Measurements from ENCODE around the gene ERC2. TPM values are rescaled to one million over a fixed set of nuclear protein-coding genes. Genes with fewer than 3 reads are reported as not detected.

The ERC2 gene
- total and polyA plus RNA-seq, 7 experiments from 2014 or later = not detected

GRCh38 chr3:55884491-55885285 lies 583.6 kb downstream of the ERC2 start:
- no peak for DNase-seq
- H3K27me3 ChIP-seq (ENCODE audit: control insufficient read depth in 2 of 2, insufficient read depth in 2 of 2, low read length in 2 of 2) = no peaks in the 10 kb centered on the region
- POLR2A ChIA-PET = no interaction called here
- no peaks in the 10 kb centered on the region for H3K36me3 ChIP-seq (ENCODE audit: control insufficient read depth in 2 of 3, insufficient read depth in 3 of 3, low read length in 3 of 3)
- intact Hi-C loops (cut with micrococcal nuclease) = no loop called here
- no peaks in the 10 kb centered on the region for H3K4me1 ChIP-seq (ENCODE audit: control insufficient read depth in 2 of 2, insufficient read depth in 2 of 2, low read length in 2 of 2)
- H3K4me3 ChIP-seq (ENCODE audit: low read length) = no peak overlapping the region
- H3K27ac Mint-ChIP-seq = no peak overlapping the region
- peaks cover 0 to 9% (median 0%) of the 10 kb centered on the region in 5 donors for H3K27me3 Mint-ChIP-seq
- CTCF ChIA-PET = no interaction called here
- H3K36me3 Mint-ChIP-seq = no peaks in the 10 kb centered on the region
- no peak overlapping the region for H3K4me3 Mint-ChIP-seq
- ATAC-seq = no peak
- peaks cover 0 to 3% (median 0%) of the 10 kb centered on the region in 11 donors for H3K9me3 Mint-ChIP-seq
- H3K4me1 Mint-ChIP-seq = no peaks in the 10 kb centered on the region
- no peak overlapping the region for H3K27ac ChIP-seq (ENCODE audit: low read depth, low read length)
- no peaks in the 10 kb centered on the region for H3K9me3 ChIP-seq (ENCODE audit: control insufficient read depth in 2 of 3, low read length in 3 of 3)

DNA sequence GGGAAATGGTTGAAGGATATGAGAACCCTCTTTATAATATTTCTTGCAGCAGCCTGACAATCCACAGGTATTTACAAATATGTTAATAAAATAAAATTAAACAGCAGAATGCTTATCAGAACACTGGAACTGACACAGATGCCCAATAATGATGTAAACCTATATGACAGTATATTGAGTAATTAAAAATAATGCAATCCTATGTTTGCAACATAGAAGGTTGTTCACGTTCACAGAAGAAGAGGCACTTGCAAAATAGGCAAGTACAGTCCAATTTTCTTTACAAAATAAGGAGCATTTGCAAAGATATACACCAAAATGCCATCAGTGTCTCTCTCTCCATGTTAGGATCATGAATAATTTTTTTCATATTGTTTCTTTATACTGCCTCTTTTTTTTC lies 584.2 kb downstream of the ERC2 start:
- ChIA-PET CTCF (no interaction called here), POLR2A (no interaction called here)
- no peaks in the 10 kb centered on the region for H3K4me1 Mint-ChIP-seq
- ATAC-seq = no peak
- intact Hi-C loops (cut with micrococcal nuclease) = no loop called here
- no peaks in the 10 kb centered on the region for H3K4me1 ChIP-seq (ENCODE audit: control insufficient read depth in 2 of 2, insufficient read depth in 2 of 2, low read length in 2 of 2)
- H3K9me3 ChIP-seq (ENCODE audit: control insufficient read depth in 2 of 3, low read length in 3 of 3) = no peaks in the 10 kb centered on the region
- no peak overlapping the region for H3K27ac Mint-ChIP-seq
- H3K4me3 Mint-ChIP-seq = no peak overlapping the region
- H3K4me3 ChIP-seq (ENCODE audit: low read length) = no peak overlapping the region
- H3K9me3 Mint-ChIP-seq = peaks cover 0 to 3% (median 0%) of the 10 kb centered on the region in 11 donors
- H3K27me3 ChIP-seq (ENCODE audit: control insufficient read depth in 2 of 2, insufficient read depth in 2 of 2, low read length in 2 of 2) = no peaks in the 10 kb centered on the region
- H3K36me3 ChIP-seq (ENCODE audit: control insufficient read depth in 2 of 3, insufficient read depth in 3 of 3, low read length in 3 of 3) = no peaks in the 10 kb centered on the region
- no peaks in the 10 kb centered on the region for H3K36me3 Mint-ChIP-seq
- no peak for DNase-seq
- H3K27ac ChIP-seq (ENCODE audit: low read depth, low read length) = no peak overlapping the region
- peaks cover 0 to 9% (median 0%) of the 10 kb centered on the region in 5 donors for H3K27me3 Mint-ChIP-seq

DNA sequence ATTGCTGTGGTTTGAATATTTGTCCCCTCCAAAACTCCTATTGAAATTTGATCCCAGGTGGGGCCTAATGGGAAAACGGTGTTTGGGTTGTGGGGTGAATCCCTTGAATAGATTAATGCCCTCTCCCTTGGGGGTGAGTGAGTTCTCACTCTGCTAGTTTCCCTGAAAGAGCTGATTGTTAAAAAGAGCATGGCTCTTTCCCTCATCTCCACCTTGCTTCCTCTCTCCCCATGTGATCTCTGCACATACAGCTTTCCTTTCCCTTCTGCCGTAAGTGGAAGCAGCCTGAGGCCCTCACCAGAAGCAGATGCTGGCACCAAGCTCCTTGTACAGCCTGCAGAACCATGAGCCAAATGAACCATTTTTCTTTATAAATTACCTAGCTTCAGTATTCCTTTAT lies 586.3 kb downstream of the ERC2 start:
- H3K9me3 ChIP-seq (ENCODE audit: control insufficient read depth in 2 of 3, low read length in 3 of 3) = no peaks in the 10 kb centered on the region
- H3K4me1 ChIP-seq (ENCODE audit: control insufficient read depth in 2 of 2, insufficient read depth in 2 of 2, low read length in 2 of 2) = no peaks in the 10 kb centered on the region
- ChIA-PET POLR2A (no interaction called here), CTCF (no interaction called here)
- intact Hi-C loops (cut with micrococcal nuclease) = no loop called here
- H3K27me3 ChIP-seq (ENCODE audit: control insufficient read depth in 2 of 2, insufficient read depth in 2 of 2, low read length in 2 of 2) = no peaks in the 10 kb centered on the region
- no peak overlapping the region for H3K27ac ChIP-seq (ENCODE audit: low read depth, low read length)
- Mint-ChIP-seq H3K27ac (no peak overlapping the region), H3K27me3 (peaks cover 0 to 5% (median 0%) of the 10 kb centered on the region in 5 donors), H3K9me3 (peaks cover 0 to 3% (median 0%) of the 10 kb centered on the region in 11 donors), H3K4me1 (no peaks in the 10 kb centered on the region), H3K36me3 (no peaks in the 10 kb centered on the region), H3K4me3 (no peak overlapping the region)
- no peak for DNase-seq
- ATAC-seq = no peak
- H3K36me3 ChIP-seq (ENCODE audit: control insufficient read depth in 2 of 3, insufficient read depth in 3 of 3, low read length in 3 of 3) = no peaks in the 10 kb centered on the region
- no peak overlapping the region for H3K4me3 ChIP-seq (ENCODE audit: low read length)

GRCh38 chr3:55880357-55880756 lies 587.9 kb downstream of the ERC2 start:
- Mint-ChIP-seq H3K4me1 (no peaks in the 10 kb centered on the region), H3K4me3 (no peak overlapping the region), H3K27ac (no peak overlapping the region), H3K27me3 (peaks cover 0 to 5% (median 0%) of the 10 kb centered on the region in 5 donors), H3K36me3 (no peaks in the 10 kb centered on the region), H3K9me3 (peaks cover 0 to 4% (median 0%) of the 10 kb centered on the region in 11 donors)
- ChIA-PET CTCF (no interaction called here), POLR2A (no interaction called here)
- Histone ChIP-seq H3K4me1 (ENCODE audit: control insufficient read depth in 2 of 2, insufficient read depth in 2 of 2, low read length in 2 of 2) (no peaks in the 10 kb centered on the region), H3K4me3 (ENCODE audit: low read length) (no peak overlapping the region), H3K9me3 (ENCODE audit: control insufficient read depth in 2 of 3, low read length in 3 of 3) (no peaks in the 10 kb centered on the region), H3K36me3 (ENCODE audit: control insufficient read depth in 2 of 3, insufficient read depth in 3 of 3, low read length in 3 of 3) (no peaks in the 10 kb centered on the region), H3K27me3 (ENCODE audit: control insufficient read depth in 2 of 2, insufficient read depth in 2 of 2, low read length in 2 of 2) (no peaks in the 10 kb centered on the region), H3K27ac (ENCODE audit: low read depth, low read length) (no peak overlapping the region)
- intact Hi-C loops (cut with micrococcal nuclease) = no loop called here
- no peak for ATAC-seq
- DNase-seq = no peak

DNA sequence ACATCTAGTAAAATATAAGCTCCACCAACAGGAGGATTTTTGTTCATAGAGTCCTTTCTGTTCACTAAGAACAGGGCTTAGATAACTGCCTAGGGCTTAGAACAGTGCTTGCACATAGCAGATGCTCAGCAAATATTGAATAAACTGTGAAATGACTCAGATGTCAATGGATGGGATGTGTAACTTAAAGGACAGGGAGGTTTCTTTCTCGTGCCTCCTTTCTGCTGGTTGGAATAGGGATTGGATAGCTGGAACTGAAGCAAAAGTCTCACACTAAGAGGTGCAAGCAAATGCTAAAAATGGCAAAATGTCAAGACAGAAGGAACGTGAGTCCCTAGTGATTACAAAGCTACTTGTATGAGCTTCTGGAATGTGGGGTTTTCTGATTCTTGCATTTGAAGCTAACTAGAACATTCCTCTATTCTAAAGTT lies 588.4 kb downstream of the ERC2 start:
- intact Hi-C loops (cut with micrococcal nuclease) = no loop called here
- Mint-ChIP-seq H3K9me3 (peaks cover 0 to 4% (median 0%) of the 10 kb centered on the region in 11 donors), H3K36me3 (no peaks in the 10 kb centered on the region), H3K27me3 (peaks cover 0 to 5% (median 0%) of the 10 kb centered on the region in 5 donors), H3K27ac (no peak overlapping the region), H3K4me1 (no peaks in the 10 kb centered on the region), H3K4me3 (no peak overlapping the region)
- H3K27me3 ChIP-seq (ENCODE audit: control insufficient read depth in 2 of 2, insufficient read depth in 2 of 2, low read length in 2 of 2) = no peaks in the 10 kb centered on the region
- POLR2A ChIA-PET = no interaction called here
- no peak for ATAC-seq
- H3K4me3 ChIP-seq (ENCODE audit: low read length) = no peak overlapping the region
- no peaks in the 10 kb centered on the region for H3K9me3 ChIP-seq (ENCODE audit: control insufficient read depth in 2 of 3, low read length in 3 of 3)
- no peak for DNase-seq
- no peaks in the 10 kb centered on the region for H3K36me3 ChIP-seq (ENCODE audit: control insufficient read depth in 2 of 3, insufficient read depth in 3 of 3, low read length in 3 of 3)
- no peak overlapping the region for H3K27ac ChIP-seq (ENCODE audit: low read depth, low read length)
- CTCF ChIA-PET = no interaction called here
- H3K4me1 ChIP-seq (ENCODE audit: control insufficient read depth in 2 of 2, insufficient read depth in 2 of 2, low read length in 2 of 2) = no peaks in the 10 kb centered on the region

GRCh38 chr3:55877703-55878102 lies 590.6 kb downstream of the ERC2 start:
- no peak overlapping the region for H3K27ac ChIP-seq (ENCODE audit: low read depth, low read length)
- ATAC-seq = no peak
- no peaks in the 10 kb centered on the region for H3K27me3 ChIP-seq (ENCODE audit: control insufficient read depth in 2 of 2, insufficient read depth in 2 of 2, low read length in 2 of 2)
- ChIA-PET POLR2A (no interaction called here), CTCF (no interaction called here)
- intact Hi-C loops (cut with micrococcal nuclease) = no loop called here
- H3K36me3 ChIP-seq (ENCODE audit: control insufficient read depth in 2 of 3, insufficient read depth in 3 of 3, low read length in 3 of 3) = no peaks in the 10 kb centered on the region
- H3K9me3 ChIP-seq (ENCODE audit: control insufficient read depth in 2 of 3, low read length in 3 of 3) = no peaks in the 10 kb centered on the region
- H3K36me3 Mint-ChIP-seq = no peaks in the 10 kb centered on the region
- DNase-seq = no peak
- H3K9me3 Mint-ChIP-seq = peaks cover 0 to 4% (median 0%) of the 10 kb centered on the region in 11 donors
- H3K4me1 Mint-ChIP-seq = no peaks in the 10 kb centered on the region
- H3K27me3 Mint-ChIP-seq = peaks cover 0 to 9% (median 0%) of the 10 kb centered on the region in 5 donors
- H3K4me3 Mint-ChIP-seq = no peak overlapping the region
- H3K4me3 ChIP-seq (ENCODE audit: low read length) = no peak overlapping the region
- H3K27ac Mint-ChIP-seq = no peak overlapping the region
- no peaks in the 10 kb centered on the region for H3K4me1 ChIP-seq (ENCODE audit: control insufficient read depth in 2 of 2, insufficient read depth in 2 of 2, low read length in 2 of 2)

GRCh38 chr3:55876560-55876959 lies 591.7 kb downstream of the ERC2 start:
- POLR2A ChIA-PET = no interaction called here
- peaks cover 0 to 4% (median 0%) of the 10 kb centered on the region in 11 donors for H3K9me3 Mint-ChIP-seq
- intact Hi-C loops (cut with micrococcal nuclease) = no loop called here
- no peaks in the 10 kb centered on the region for H3K4me1 Mint-ChIP-seq
- Histone ChIP-seq H3K27me3 (ENCODE audit: control insufficient read depth in 2 of 2, insufficient read depth in 2 of 2, low read length in 2 of 2) (no peaks in the 10 kb centered on the region), H3K27ac (ENCODE audit: low read depth, low read length) (no peak overlapping the region), H3K4me3 (ENCODE audit: low read length) (no peak overlapping the region), H3K4me1 (ENCODE audit: control insufficient read depth in 2 of 2, insufficient read depth in 2 of 2, low read length in 2 of 2) (no peaks in the 10 kb centered on the region), H3K36me3 (ENCODE audit: control insufficient read depth in 2 of 3, insufficient read depth in 3 of 3, low read length in 3 of 3) (no peaks in the 10 kb centered on the region), H3K9me3 (ENCODE audit: control insufficient read depth in 2 of 3, low read length in 3 of 3) (no peaks in the 10 kb centered on the region)
- DNase-seq (no peak), ATAC-seq (no peak)
- H3K36me3 Mint-ChIP-seq = no peaks in the 10 kb centered on the region
- no peak overlapping the region for H3K27ac Mint-ChIP-seq
- CTCF ChIA-PET = no interaction called here
- no peak overlapping the region for H3K4me3 Mint-ChIP-seq
- peaks cover 0 to 9% (median 0%) of the 10 kb centered on the region in 5 donors for H3K27me3 Mint-ChIP-seq
